Transverse colon (tissue), 3 donors: ENCODE measurements around the gene TSPAN9.

ENCODE experiments used
- CTCF ChIP-seq, 5 experiments: fragments of 200-600 bp in 3 of 5; fragments of 450-650 bp in 2 of 5; sonication (generic) in 3 of 5; IDR thresholded peaks; 1 replicate in 2 of 5; 2 replicates in 3 of 5; pipeline ENCODE4 v1.5.1; 2016 to 2017; ENCODE audit warnings: antibody characterized with exemption in 5 of 5, inconsistent platforms in 3 of 5, mild to moderate bottlenecking in 2 of 5, moderate library complexity in 1 of 5
- EP300 ChIP-seq: sonication (generic); formaldehyde crosslinking; IDR thresholded peaks from one replicate; pipeline ENCODE4 v1.6.1; 2017; ENCODE audit warnings: antibody characterized with exemption, low read depth

- no peak for TF ChIP-seq CTCF (IDR thresholded peaks at IDR 0.05)
- no peak for TF ChIP-seq EP300
These were observed 122.9 kb downstream of the TSPAN9 start for GRCh38 chr12:3200032-3200617.
